GM12878 (cell line): ENCODE results near the gene MAP2K7. TPM values are rescaled to one million over a fixed set of nuclear protein-coding genes. Genes with fewer than 3 reads are reported as not detected.

ENCODE experiments used
- ATAC-seq: fragments of 200-7000 bp; cut with Tn5 transposase; 3 replicates; pipeline ENCODE4 v1.9.1; 2020; ENCODE audit warnings: mild to moderate bottlenecking, moderate library complexity
- BruUV-seq: library from RNA; stranded (reverse); fragments of 400-500 nt; replicated peaks from 2 replicates; lab custom pipeline; 2021; lab: Mats Ljungman, UMichigan
- CTCF ChIA-PET: fragments of 300-600 bp; sonication (Branson Sonifier 250); formaldehyde crosslinking; extraction: SDS; loops from one replicate; lab custom pipeline; 2021; ENCODE audit warnings: inconsistent platforms; lab: Yijun Ruan, JAX
- POLR2A ChIA-PET: fragments of 350-600 bp; formaldehyde crosslinking; extraction: SDS; loops from one replicate; lab custom pipeline; 2021; ENCODE audit warnings: inconsistent platforms; lab: Charles Lee
- RAD21 ChIA-PET: fragments of 300-600 bp; sonication (Branson Sonifier 250); formaldehyde crosslinking; loops from one replicate; lab custom pipeline; 2023; ENCODE audit warnings: antibody characterized with exemption; ENCODE audit not compliant: unreplicated experiment; lab: Charles Lee
- SMC1A ChIA-PET: fragments of 300-600 bp; sonication (Branson Sonifier 250); formaldehyde crosslinking; loops from one replicate; lab custom pipeline; 2023; ENCODE audit not compliant: unreplicated experiment, uncharacterized antibody; lab: Charles Lee
- DNase-seq: peaks from one replicate; pipeline ENCODE4 v3.0.0-alpha.2; 2011; ENCODE audit warnings: low read depth, low spot score
- FAIRE-seq: peaks from 3 replicates; lab custom pipeline; 2011; peaks lifted over from hg19 to GRCh38; lab: Jason Lieb, UNC
- H2AFZ ChIP-seq: 2 replicates; pipeline ENCODE4 v1.6.0; 2011; ENCODE audit warnings: low read depth, low read length, control low read depth; ENCODE audit not compliant: control insufficient read depth
- H3K27ac ChIP-seq: 2 replicates; pipeline ENCODE4 v1.5.1; 2011; ENCODE audit warnings: control low read depth; ENCODE audit not compliant: control insufficient read depth, insufficient read depth
- H3K27me3 ChIP-seq, 2 experiments: replicated peaks in 1 of 2; 2 replicates each; pipeline versions ENCODE4 v1.6.0 to v1.6.1; 2011; ENCODE audit warnings: low read length in 1 of 2; ENCODE audit not compliant: control insufficient read depth in 2 of 2, insufficient read depth in 2 of 2
- H3K36me3 ChIP-seq, 2 experiments: 2 replicates each; pipeline ENCODE4 v1.5.1; 2011; ENCODE audit warnings: low read length in 1 of 2; ENCODE audit not compliant: control insufficient read depth in 2 of 2, insufficient read depth in 2 of 2
- H3K4me1 ChIP-seq: 2 replicates; pipeline ENCODE4 v1.6.1; 2011; ENCODE audit warnings: mild to moderate bottlenecking, low read length, moderate library complexity, mixed read lengths; ENCODE audit not compliant: control insufficient read depth, insufficient read depth
- H3K4me2 ChIP-seq: 2 replicates; pipeline ENCODE4 v1.6.0; 2011; ENCODE audit warnings: control low read depth; ENCODE audit not compliant: control insufficient read depth, insufficient read depth
- H3K4me3 ChIP-seq: fragments of 200-600 bp; sonication (generic); 2 replicates; pipeline ENCODE4 v1.5.1; 2016
- H3K79me2 ChIP-seq: 2 replicates; pipeline ENCODE4 v1.6.0; 2011; ENCODE audit warnings: low read length; ENCODE audit not compliant: control insufficient read depth, insufficient read depth
- H3K9ac ChIP-seq: 2 replicates; pipeline ENCODE4 v1.8.0; 2011; ENCODE audit warnings: low read length, control low read depth, mixed read lengths; ENCODE audit not compliant: control insufficient read depth, insufficient read depth
- H3K9me3 ChIP-seq: replicated peaks from 3 replicates; pipeline ENCODE4 v1.5.1; 2011; ENCODE audit warnings: mild to moderate bottlenecking, low read length; ENCODE audit not compliant: control insufficient read depth, insufficient read depth
- H4K20me1 ChIP-seq: 2 replicates; pipeline ENCODE4 v1.6.0; 2011; ENCODE audit not compliant: control insufficient read depth, insufficient read depth
- CBX3 ChIP-seq: fragments of 200-600 bp; sonication (generic); IDR thresholded peaks from 2 replicates; pipeline ENCODE4 v1.6.1; 2016; ENCODE audit warnings: low read depth, borderline replicate concordance
- ELK1 ChIP-seq: IDR thresholded peaks from 2 replicates; pipeline ENCODE4 v1.6.1; 2012; ENCODE audit warnings: low read depth, low read length, improper control_type of control experiment
- FOXM1 ChIP-seq: IDR thresholded peaks from 2 replicates; pipeline ENCODE4 v1.6.1; 2012; ENCODE audit warnings: low read depth, mild to moderate bottlenecking, inconsistent platforms, low read length, moderate library complexity
- JUNB ChIP-seq: IDR thresholded peaks from 2 replicates; pipeline ENCODE4 v1.6.1; 2016; ENCODE audit warnings: antibody characterized with exemption, mild to moderate bottlenecking
- NR2C2 ChIP-seq: IDR thresholded peaks from 2 replicates; pipeline ENCODE4 v1.6.1; 2011; ENCODE audit warnings: borderline replicate concordance, low read depth; ENCODE audit not compliant: control insufficient read depth, insufficient read length
- PAX8 ChIP-seq: fragments of 450-650 bp; IDR thresholded peaks from 2 replicates; pipeline ENCODE4 v1.6.1; 2017; ENCODE audit warnings: mild to moderate bottlenecking, moderate library complexity
- POLR2AphosphoS5 ChIP-seq: IDR thresholded peaks from 2 replicates; pipeline ENCODE4 v1.6.1; 2011; ENCODE audit warnings: mild to moderate bottlenecking, low read length, inconsistent platforms
- RAD21 ChIP-seq: IDR thresholded peaks from 2 replicates; pipeline ENCODE4 v1.6.1; 2011; ENCODE audit warnings: mild to moderate bottlenecking, low read depth, low read length, moderate library complexity; ENCODE audit not compliant: insufficient read depth
- TCF12 ChIP-seq: IDR thresholded peaks from 2 replicates; pipeline ENCODE4 v1.6.1; 2011; ENCODE audit warnings: low read depth, mild to moderate bottlenecking, low read length
- ZNF207 ChIP-seq: fragments of 450-650 bp; IDR thresholded peaks from 2 replicates; pipeline ENCODE4 v1.6.1; 2014; ENCODE audit warnings: antibody characterized with exemption, mild to moderate bottlenecking, borderline replicate concordance
- WGBS: methylation state at CpG from one replicate; pipeline ENCODE4 v1.1.6; 2016; ENCODE audit warnings: low lambda C conversion rate; ENCODE audit not compliant: insufficient replicate concordance, insufficient coverage; ENCODE audit errors: missing lambda C conversion rate; 5-methylcytosine and 5-hydroxymethylcytosine counted together
- in situ Hi-C: fragments of 300-500 bp; cut with MboI; formaldehyde crosslinking; loops from 9 replicates; pipeline ENCODE4 v1.14.3; 2018; ENCODE audit warnings: mixed read lengths
- intact Hi-C: fragments of 100-400 bp; cut with micrococcal nuclease; formaldehyde crosslinking; loops from one replicate; pipeline ENCODE4 v1.14.2; 2022; ENCODE audit not compliant: unreplicated experiment
- polyA plus RNA-seq, 11 experiments: library from polyadenylated mRNA; depleted of rRNA in 4 of 11; unstranded in 6 of 11; stranded (reverse) in 5 of 11; fragments of >200 nt; fragmentation: Nextera tagmentation in 4 of 11; fragmentation: Illumina TruSeq in 1 of 11; extraction: Ambion mirVana in 4 of 11; extraction: Trizol in 1 of 11; gene quantifications; 1 replicate in 1 of 11; 2 replicates in 10 of 11; pipeline versions ENCODE4 v1.2.1 to v1.2.3, GENCODE V29; 2011 to 2016; ENCODE audit warnings: inconsistent platforms in 2 of 11, missing spikeins in 2 of 11, low read depth in 1 of 11
- total RNA-seq, 4 experiments: library from RNA; depleted of rRNA in 3 of 4; stranded (reverse); fragments of >200 nt in 3 of 4; fragmentation: Illumina TruSeq in 1 of 4; extraction: Trizol in 1 of 4; gene quantifications; 2 replicates each; pipeline versions ENCODE4 v1.2.1 to v1.2.3, GENCODE V29; 2013 to 2021

MAP2K7 gene
- total and polyA plus RNA-seq, 10 of the 15 experiments (the other 5 are each of a cell fraction or from before 2014, with no cell fraction given) = 0.34 to 32.2 (median 6.7) TPM

DNA sequence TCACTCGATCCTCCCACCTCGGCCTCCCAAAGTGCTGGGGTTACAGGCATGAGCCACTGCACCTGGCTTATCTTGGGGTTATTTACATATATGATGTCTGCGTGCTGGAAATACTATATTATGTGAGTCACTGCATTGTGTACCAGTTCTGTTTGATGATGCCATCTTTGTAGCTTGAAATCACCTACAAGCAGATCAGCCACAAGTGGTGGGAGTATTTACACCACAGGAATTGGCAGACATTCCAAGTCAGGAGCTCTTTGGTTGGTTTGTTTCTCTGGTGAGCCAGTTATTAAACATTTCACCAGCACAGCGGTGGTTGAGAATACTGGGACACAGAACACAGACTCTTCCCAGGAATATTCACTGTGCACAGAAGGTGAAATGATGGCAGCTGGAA is 44.3 kb downstream of the MAP2K7 start:
- H3K79me2 ChIP-seq = peaks cover 7% of the 10 kb centered on the region
- H3K27ac ChIP-seq = no peak overlapping the region
- ChIA-PET POLR2A (no interaction called here), RAD21 (no interaction called here), SMC1A (no interaction called here), CTCF (no interaction called here)
- 97% methylated on average over 4 of the region's 4 CpGs for WGBS
- no peaks in the 10 kb centered on the region for H3K27me3 ChIP-seq
- intact Hi-C loops (loop anchor here (10.0 kb wide), 1 partner anchor 207 kb away; no protein-coding TSS in a partner anchor), in situ Hi-C loops (loop anchor here (10.0 kb wide), 1 partner anchor 307 kb away; no protein-coding TSS in a partner anchor)
- no peak overlapping the region for H2AFZ ChIP-seq
- no peak for TF ChIP-seq POLR2AphosphoS5
- no peak for TF ChIP-seq CBX3
- no peak for TF ChIP-seq FOXM1
- TF ChIP-seq ELK1 = no peak
- no peak for TF ChIP-seq ZNF207
- no peak for TF ChIP-seq JUNB
- TF ChIP-seq RAD21 = no peak
- TF ChIP-seq PAX8 = no peak
- no peak for TF ChIP-seq TCF12
- no peak for TF ChIP-seq NR2C2
- FAIRE-seq (no peak), ATAC-seq (no peak), DNase-seq (no peak)
- H3K9ac ChIP-seq = no peak overlapping the region
- H3K4me3 ChIP-seq = no peak overlapping the region
- no peak overlapping the region for H3K4me2 ChIP-seq
- H3K9me3 ChIP-seq = no peaks in the 10 kb centered on the region
- no peaks in the 10 kb centered on the region for H3K36me3 ChIP-seq
- BruUV-seq = no TSS peak
- H4K20me1 ChIP-seq = no peaks in the 10 kb centered on the region
- H3K4me1 ChIP-seq = peaks cover 4% of the 10 kb centered on the region; the same call in 1 of the 2 replicates
